ENCODE data around the gene ARHGAP15.

DNA sequence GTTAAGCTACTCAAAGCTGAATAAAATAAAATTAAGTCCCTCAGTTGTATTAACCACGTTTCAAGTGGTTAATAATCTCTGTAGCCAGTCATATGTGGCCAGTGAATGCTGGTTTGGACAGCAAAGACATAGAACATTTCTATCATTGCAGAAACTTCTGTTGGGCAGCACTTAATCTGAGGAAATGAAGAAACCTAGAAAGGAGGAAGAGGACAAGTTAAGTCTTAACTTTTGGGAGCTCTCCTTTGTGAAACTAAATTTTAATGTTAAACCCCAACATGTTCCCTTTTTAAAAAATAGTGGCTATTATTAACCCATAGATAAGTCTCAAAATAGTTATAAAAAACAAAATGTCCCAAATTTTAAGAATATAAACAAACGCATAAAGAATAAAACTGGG lies 421.3 kb downstream of the ARHGAP15 start:
- TF ChIP-seq, protein P1, sequence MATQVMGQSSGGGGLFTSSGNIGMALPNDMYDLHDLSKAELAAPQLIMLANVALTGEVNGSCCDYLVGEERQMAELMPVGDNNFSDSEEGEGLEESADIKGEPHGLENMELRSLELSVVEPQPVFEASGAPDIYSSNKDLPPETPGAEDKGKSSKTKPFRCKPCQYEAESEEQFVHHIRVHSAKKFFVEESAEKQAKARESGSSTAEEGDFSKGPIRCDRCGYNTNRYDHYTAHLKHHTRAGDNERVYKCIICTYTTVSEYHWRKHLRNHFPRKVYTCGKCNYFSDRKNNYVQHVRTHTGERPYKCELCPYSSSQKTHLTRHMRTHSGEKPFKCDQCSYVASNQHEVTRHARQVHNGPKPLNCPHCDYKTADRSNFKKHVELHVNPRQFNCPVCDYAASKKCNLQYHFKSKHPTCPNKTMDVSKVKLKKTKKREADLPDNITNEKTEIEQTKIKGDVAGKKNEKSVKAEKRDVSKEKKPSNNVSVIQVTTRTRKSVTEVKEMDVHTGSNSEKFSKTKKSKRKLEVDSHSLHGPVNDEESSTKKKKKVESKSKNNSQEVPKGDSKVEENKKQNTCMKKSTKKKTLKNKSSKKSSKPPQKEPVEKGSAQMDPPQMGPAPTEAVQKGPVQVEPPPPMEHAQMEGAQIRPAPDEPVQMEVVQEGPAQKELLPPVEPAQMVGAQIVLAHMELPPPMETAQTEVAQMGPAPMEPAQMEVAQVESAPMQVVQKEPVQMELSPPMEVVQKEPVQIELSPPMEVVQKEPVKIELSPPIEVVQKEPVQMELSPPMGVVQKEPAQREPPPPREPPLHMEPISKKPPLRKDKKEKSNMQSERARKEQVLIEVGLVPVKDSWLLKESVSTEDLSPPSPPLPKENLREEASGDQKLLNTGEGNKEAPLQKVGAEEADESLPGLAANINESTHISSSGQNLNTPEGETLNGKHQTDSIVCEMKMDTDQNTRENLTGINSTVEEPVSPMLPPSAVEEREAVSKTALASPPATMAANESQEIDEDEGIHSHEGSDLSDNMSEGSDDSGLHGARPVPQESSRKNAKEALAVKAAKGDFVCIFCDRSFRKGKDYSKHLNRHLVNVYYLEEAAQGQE (IDR thresholded peaks at IDR 0.05; ENCODE audit: low read depth): no peak
- TF ChIP-seq FOXM1 (IDR thresholded peaks at IDR 0.05; ENCODE audit: borderline replicate concordance, low read depth) (no peak), CEBPB (IDR thresholded peaks at IDR 0.05) (no peak), TAF1 (IDR thresholded peaks at IDR 0.05; ENCODE audit: low read depth) (no peak), CREB1 (IDR thresholded peaks at IDR 0.05; ENCODE audit: low read depth) (no peak), NFIC (IDR thresholded peaks at IDR 0.05) (no peak), YY1 (IDR thresholded peaks at IDR 0.05; ENCODE audit: low read depth) (no peak), TCF12 (IDR thresholded peaks at IDR 0.05; ENCODE audit: low read depth) (no peak)
- TF ChIP-seq, protein P2, sequence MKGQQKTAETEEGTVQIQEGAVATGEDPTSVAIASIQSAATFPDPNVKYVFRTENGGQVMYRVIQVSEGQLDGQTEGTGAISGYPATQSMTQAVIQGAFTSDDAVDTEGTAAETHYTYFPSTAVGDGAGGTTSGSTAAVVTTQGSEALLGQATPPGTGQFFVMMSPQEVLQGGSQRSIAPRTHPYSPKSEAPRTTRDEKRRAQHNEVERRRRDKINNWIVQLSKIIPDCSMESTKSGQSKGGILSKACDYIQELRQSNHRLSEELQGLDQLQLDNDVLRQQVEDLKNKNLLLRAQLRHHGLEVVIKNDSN (IDR thresholded peaks at IDR 0.05): no peak

Data from Ishikawa (cell line).